NCI-H1105 treated with DMSO at 0.1 percent for 48 hours (cell line): Measurements from ENCODE around the gene SYT2.
A peak's percentile ranks its signal among the peaks of the same experiment; 100 is the strongest.
"Not testable (repeated sequence)": the region's sequence is repeated elsewhere in the genome, so short reads cannot be mapped to it uniquely, and the experiment has no call there.

Experiments used
- DNase-seq: peaks from one replicate; lab custom pipeline; 2025; lab: John Stamatoyannopoulos, UW

Gene SYT2

GRCh38 chr1:202643397-202644218 lies 66.6 kb downstream of the SYT2 start:
- DNase-seq = peak; percentile 9

GRCh38 chr1:202642619-202643291 lies 67.5 kb downstream of the SYT2 start:
- peak; percentile 5 for DNase-seq

- DNase-seq = no peak
Measured at GRCh38 chr1:202642212-202642611, 68.0 kb downstream of the SYT2 start.

GRCh38 chr1:202639500-202639899 lies 70.8 kb downstream of the SYT2 start:
- no peak for DNase-seq

GRCh38 chr1:202638701-202639305 lies 71.5 kb downstream of the SYT2 start:
- DNase-seq = not testable (repeated sequence)

- DNase-seq = no peak
Measured at GRCh38 chr1:202638019-202638700, 72.1 kb downstream of the SYT2 start.

GRCh38 chr1:202637321-202638018 lies 72.8 kb downstream of the SYT2 start:
- DNase-seq = not testable (repeated sequence)

- not testable (repeated sequence) for DNase-seq
Measured at GRCh38 chr1:202636171-202636570, 74.1 kb downstream of the SYT2 start.

- DNase-seq = no peak
Measured at GRCh38 chr1:202632241-202632640, 78.0 kb downstream of the SYT2 start.

- no peak for DNase-seq
Measured at GRCh38 chr1:202631076-202631923, 79.0 kb downstream of the SYT2 start.

- no peak for DNase-seq
Measured at GRCh38 chr1:202630541-202630940, 79.7 kb downstream of the SYT2 start.

- DNase-seq = not testable (repeated sequence)
Measured at GRCh38 chr1:202630096-202630495, 80.2 kb downstream of the SYT2 start.

GRCh38 chr1:202629257-202629811 lies 80.9 kb downstream of the SYT2 start:
- not testable (repeated sequence) for DNase-seq

GRCh38 chr1:202628646-202629215 lies 81.5 kb downstream of the SYT2 start:
- DNase-seq = no peak

GRCh38 chr1:202627841-202628565 lies 82.3 kb downstream of the SYT2 start:
- no peak for DNase-seq

GRCh38 chr1:202627036-202627435 lies 83.2 kb downstream of the SYT2 start:
- DNase-seq = peak; percentile 14

GRCh38 chr1:202625416-202626360 lies 84.6 kb downstream of the SYT2 start:
- peak; percentile 16 for DNase-seq

- no peak for DNase-seq
Measured at GRCh38 chr1:202624781-202625108, 85.5 kb downstream of the SYT2 start.
